Lung (tissue), 12 donors: Measurements from ENCODE around the gene POLH. TPM values are rescaled to one million over a fixed set of nuclear protein-coding genes. Genes with fewer than 3 reads are reported as not detected.

Source experiments
- ATAC-seq: fragments of 200-7000 bp; cut with Tn5 transposase; one replicate; pipeline ENCODE4 v1.9.1; 2020; ENCODE audit warnings: moderate number of reproducible peaks; ENCODE audit not compliant: insufficient read depth, low FRiP score
- DNase-seq, 3 donors: peaks; one replicate each; pipeline ENCODE4 v3.0.0-alpha.2; 2013 to 2017
- H3K27ac ChIP-seq, 2 donors: one replicate each; pipeline ENCODE4 v1.5.1; 2013; ENCODE audit warnings: mild to moderate bottlenecking in 2 of 2, moderate library complexity in 2 of 2, control low read depth in 1 of 2, inconsistent platforms in 1 of 2, low read depth in 1 of 2, low read length in 1 of 2
- H3K27me3 ChIP-seq, 3 donors: one replicate each; pipeline ENCODE4 v1.5.1; 2013; ENCODE audit warnings: low read length in 2 of 3; ENCODE audit not compliant: control insufficient read depth in 3 of 3, insufficient read depth in 3 of 3
- H3K36me3 ChIP-seq, 4 donors: one replicate each; pipeline ENCODE4 v1.5.1; 2013; ENCODE audit warnings: low read length in 4 of 4, mild to moderate bottlenecking in 1 of 4, moderate library complexity in 1 of 4; ENCODE audit not compliant: control insufficient read depth in 4 of 4, insufficient read depth in 4 of 4
- H3K4me1 ChIP-seq, 5 donors: one replicate each; pipeline ENCODE4 v1.5.1; 2013; ENCODE audit warnings: low read length in 5 of 5, mild to moderate bottlenecking in 2 of 5, moderate library complexity in 1 of 5; ENCODE audit not compliant: control insufficient read depth in 5 of 5, insufficient read depth in 5 of 5
- H3K4me3 ChIP-seq: one replicate; pipeline ENCODE4 v1.5.1; 2013; ENCODE audit warnings: mild to moderate bottlenecking, control low read depth, moderate library complexity
- H3K9ac ChIP-seq, 2 donors: one replicate each; pipeline ENCODE4 v1.5.1; 2013; ENCODE audit warnings: low read length in 2 of 2, control low read depth in 1 of 2; ENCODE audit not compliant: insufficient read depth in 1 of 2
- H3K9me3 ChIP-seq, 4 donors: one replicate each; pipeline ENCODE4 v1.5.1; 2013; ENCODE audit warnings: low read length in 3 of 4, mild to moderate bottlenecking in 1 of 4, moderate library complexity in 1 of 4; ENCODE audit not compliant: control insufficient read depth in 4 of 4, insufficient read depth in 3 of 4
- WGBS, 2 donors: extraction: QIAGEN DNeasy Blood & Tissue Kit; methylation state at CpG; one replicate each; pipeline ENCODE4 v1.1.7; 2013; 5-methylcytosine and 5-hydroxymethylcytosine counted together
- polyA plus RNA-seq, 2 donors: library from polyadenylated mRNA; stranded (reverse); fragments of 200-250 nt; gene quantifications; one replicate each; pipeline ENCODE4 v1.2.1, GENCODE V29; 2013
- total RNA-seq, 2 donors: library from RNA; depleted of rRNA in 1 of 2; stranded (reverse); fragments of >200 nt in 1 of 2; gene quantifications; one replicate each; pipeline ENCODE4 v1.2.1, GENCODE V29; 2014 to 2021
- TF ChIP-seq, protein P1 (sequence below): IDR thresholded peaks from 2 replicates; pipeline ENCODE4 v1.5.1; 2012; ENCODE audit warnings: mild to moderate bottlenecking; ENCODE audit errors: control extremely low read depth, extremely low read depth
- donor health status: control.
- donor health status: control.
- donor health status: Bipolar disorder and iron deficiency.
- donor health status: healthy.
- donor health status: DM: yes; HTN: yes; CAD: no.

Gene POLH
- total and polyA plus RNA-seq, 4 donors, result 4.0 to 27.3 (median 7.5) TPM

DNA sequence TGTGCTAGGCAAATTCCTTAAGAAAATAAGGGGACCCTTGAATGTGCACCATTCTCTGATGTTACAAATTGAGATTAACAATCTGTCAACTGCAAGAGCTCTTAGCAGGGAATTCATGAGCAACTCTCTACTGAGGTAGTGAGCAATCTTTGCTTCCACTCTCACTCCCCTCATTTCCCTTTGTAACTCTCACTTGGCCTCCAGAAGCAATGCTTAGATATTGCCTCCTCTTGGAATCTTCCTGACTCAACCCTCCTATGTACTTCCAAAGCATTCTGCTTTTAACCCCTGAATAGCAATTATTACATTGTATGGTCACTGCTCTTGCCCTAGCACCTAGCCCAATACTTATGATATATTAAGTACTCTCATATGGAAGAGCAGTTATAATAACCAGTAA, 16.7 kb upstream of the POLH start:
- H3K4me3 ChIP-seq, result no peak overlapping the region
- DNase-seq (no peak), ATAC-seq (no peak)
- no peak overlapping the region for H3K9ac ChIP-seq
- H3K27ac ChIP-seq, result no peak overlapping the region
- H3K36me3 ChIP-seq, result peaks cover 28 to 57% (median 36%) of the 10 kb centered on the region in 4 donors
- no peaks in the 10 kb centered on the region for H3K4me1 ChIP-seq
- TF ChIP-seq, protein P1, sequence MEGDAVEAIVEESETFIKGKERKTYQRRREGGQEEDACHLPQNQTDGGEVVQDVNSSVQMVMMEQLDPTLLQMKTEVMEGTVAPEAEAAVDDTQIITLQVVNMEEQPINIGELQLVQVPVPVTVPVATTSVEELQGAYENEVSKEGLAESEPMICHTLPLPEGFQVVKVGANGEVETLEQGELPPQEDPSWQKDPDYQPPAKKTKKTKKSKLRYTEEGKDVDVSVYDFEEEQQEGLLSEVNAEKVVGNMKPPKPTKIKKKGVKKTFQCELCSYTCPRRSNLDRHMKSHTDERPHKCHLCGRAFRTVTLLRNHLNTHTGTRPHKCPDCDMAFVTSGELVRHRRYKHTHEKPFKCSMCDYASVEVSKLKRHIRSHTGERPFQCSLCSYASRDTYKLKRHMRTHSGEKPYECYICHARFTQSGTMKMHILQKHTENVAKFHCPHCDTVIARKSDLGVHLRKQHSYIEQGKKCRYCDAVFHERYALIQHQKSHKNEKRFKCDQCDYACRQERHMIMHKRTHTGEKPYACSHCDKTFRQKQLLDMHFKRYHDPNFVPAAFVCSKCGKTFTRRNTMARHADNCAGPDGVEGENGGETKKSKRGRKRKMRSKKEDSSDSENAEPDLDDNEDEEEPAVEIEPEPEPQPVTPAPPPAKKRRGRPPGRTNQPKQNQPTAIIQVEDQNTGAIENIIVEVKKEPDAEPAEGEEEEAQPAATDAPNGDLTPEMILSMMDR, result no peak
- H3K9me3 ChIP-seq, result no peaks in the 10 kb centered on the region
- H3K27me3 ChIP-seq, result no peaks in the 10 kb centered on the region

DNA sequence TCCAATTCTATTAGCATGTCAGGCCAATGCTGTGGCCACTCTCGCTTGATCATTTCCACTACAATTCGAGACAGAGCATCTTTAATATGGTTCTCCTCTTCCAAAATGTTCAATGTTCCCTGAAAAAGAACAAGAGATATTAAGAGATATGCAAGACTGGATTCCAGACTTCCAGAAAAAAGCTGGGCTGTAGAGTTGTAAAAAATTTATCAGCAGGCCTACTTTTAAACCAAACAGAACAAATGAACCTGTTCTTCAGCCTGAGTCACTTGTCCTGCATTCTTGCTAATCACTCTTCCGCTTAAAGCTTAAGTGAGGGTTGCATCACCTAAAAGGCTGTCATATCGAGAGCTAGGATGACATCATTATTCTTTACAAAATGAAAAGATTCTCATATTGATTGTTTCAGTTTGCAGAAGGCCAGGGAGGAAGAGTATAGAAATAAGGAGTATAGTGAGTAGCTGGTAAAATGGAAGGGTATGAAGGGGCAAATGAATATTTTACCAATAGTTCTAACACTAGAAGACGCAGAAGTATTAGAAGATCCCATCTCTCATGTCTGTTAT, 5.0 kb upstream of the POLH start:
- peaks cover 0 to 7% (median 0%) of the 10 kb centered on the region in 5 donors for H3K4me1 ChIP-seq
- peaks cover 19 to 30% (median 24%) of the 10 kb centered on the region in 4 donors for H3K36me3 ChIP-seq
- TF ChIP-seq, protein P1, result no peak
- DNase-seq (no peak), ATAC-seq (no peak)
- no peaks in the 10 kb centered on the region for H3K9me3 ChIP-seq
- 83 to 84% methylated on average over 5 of the region's 5 CpGs for WGBS, 2 donors
- no peak overlapping the region for H3K4me3 ChIP-seq
- no peak overlapping the region for H3K9ac ChIP-seq
- H3K27ac ChIP-seq, result no peak overlapping the region
- H3K27me3 ChIP-seq, result no peaks in the 10 kb centered on the region

- Histone ChIP-seq H3K27ac (no peak overlapping the region), H3K27me3 (no peaks in the 10 kb centered on the region), H3K9ac (no peak overlapping the region), H3K9me3 (no peaks in the 10 kb centered on the region), H3K4me1 (peaks cover 0 to 13% (median 0%) of the 10 kb centered on the region in 5 donors), H3K36me3 (peaks cover 14 to 22% (median 19%) of the 10 kb centered on the region in 4 donors), H3K4me3 (no peak overlapping the region)
- DNase-seq (no peak), ATAC-seq (no peak)
- TF ChIP-seq, protein P1, result no peak
- 97 to 100% methylated on average over 4 of the region's 4 CpGs for WGBS, 2 donors
Measured at GRCh38 chr6:43572015-43572414, 4.0 kb upstream of the POLH start.
